Neural cell (in vitro differentiated cells): ENCODE measurements around the gene PCYT1A. TPM values are rescaled to one million over a fixed set of nuclear protein-coding genes. Genes with fewer than 3 reads are reported as not detected.

Source experiments
- H2AFZ ChIP-seq: fragments of 200-600, 300-800 bp; sonication (generic), shearing (Covaris generic); 2 replicates; pipeline ENCODE4 v1.6.0; 2014; ENCODE audit warnings: low read depth, mild to moderate bottlenecking, antibody characterized with exemption, low read length, moderate library complexity
- H3F3A ChIP-seq: fragments of 200-600 bp; shearing (Covaris generic); 2 replicates; pipeline ENCODE4 v1.6.1; 2016; ENCODE audit warnings: mild to moderate bottlenecking, moderate library complexity, mixed read lengths, antibody characterized with exemption, low read length; ENCODE audit not compliant: insufficient read depth, poor library complexity, severe bottlenecking
- H3K27ac ChIP-seq: fragments of 200-600, 300-800 bp; sonication (generic), shearing (Covaris generic); 2 replicates; pipeline ENCODE4 v1.5.1; 2014; ENCODE audit warnings: mild to moderate bottlenecking, low read length, moderate library complexity
- H3K27me3 ChIP-seq: fragments of 300-800, 200-600 bp; sonication (generic), shearing (Covaris generic); 2 replicates; pipeline ENCODE4 v1.6.0; 2014; ENCODE audit warnings: mild to moderate bottlenecking, low read depth, low read length, moderate library complexity; ENCODE audit not compliant: insufficient read depth
- H3K36me3 ChIP-seq: fragments of 300-800, 200-600 bp; sonication (generic), shearing (Covaris generic); 2 replicates; pipeline ENCODE4 v1.5.1; 2014; ENCODE audit warnings: mild to moderate bottlenecking, antibody characterized with exemption, low read length, moderate library complexity; ENCODE audit not compliant: insufficient read depth
- H3K4me2 ChIP-seq: fragments of 300-800, 200-600 bp; sonication (generic), shearing (Covaris generic); 2 replicates; pipeline ENCODE4 v1.6.0; 2014; ENCODE audit warnings: mild to moderate bottlenecking, low read length
- H3K4me3 ChIP-seq: fragments of 300-800, 200-600 bp; sonication (generic), shearing (Covaris generic); 2 replicates; pipeline ENCODE4 v1.5.1; 2014; ENCODE audit warnings: mild to moderate bottlenecking, low read length, moderate library complexity
- H3K79me2 ChIP-seq: fragments of 200-600 bp; shearing (Covaris generic); replicated peaks from 2 replicates; pipeline ENCODE4 v1.6.0; 2014; ENCODE audit warnings: mild to moderate bottlenecking, low read length, moderate library complexity; ENCODE audit not compliant: insufficient read depth
- H3K9ac ChIP-seq: fragments of 300-800, 200-600 bp; sonication (generic), shearing (Covaris generic); 2 replicates; pipeline ENCODE4 v1.6.1; 2016; ENCODE audit warnings: mild to moderate bottlenecking, low read length, mixed read lengths
- H3K9me2 ChIP-seq: fragments of 200-600 bp; shearing (Covaris generic); 2 replicates; pipeline ENCODE4 v1.6.1; 2016; ENCODE audit warnings: mild to moderate bottlenecking, low read length, mixed read lengths; ENCODE audit not compliant: insufficient read depth
- H3K9me3 ChIP-seq: fragments of 200-600, 300-800 bp; sonication (generic), shearing (Covaris generic); 2 replicates; pipeline ENCODE4 v1.6.1; 2016; ENCODE audit warnings: mild to moderate bottlenecking, mixed run types, low read length, moderate library complexity, mixed read lengths
- H4K20me1 ChIP-seq: fragments of 200-600 bp; shearing (Covaris generic); 2 replicates; pipeline ENCODE4 v1.6.1; 2016; ENCODE audit warnings: mild to moderate bottlenecking, mixed run types; ENCODE audit not compliant: insufficient read depth
- CTCF ChIP-seq: fragments of 450-650 bp; IDR thresholded peaks from 2 replicates; pipeline ENCODE4 v1.5.1; 2014; ENCODE audit warnings: antibody characterized with exemption, mild to moderate bottlenecking, moderate library complexity; ENCODE audit not compliant: poor library complexity, severe bottlenecking
- EP300 ChIP-seq: fragments of 450-650 bp; conservative IDR thresholded peaks from 2 replicates; pipeline ENCODE4 v1.6.1; 2014; ENCODE audit warnings: antibody characterized with exemption, mild to moderate bottlenecking, moderate library complexity; ENCODE audit not compliant: poor library complexity, severe bottlenecking
- EZH2 ChIP-seq: fragments of 200-600, 300-800 bp; shearing (Covaris generic), sonication (generic); IDR thresholded peaks from 2 replicates; pipeline ENCODE4 v1.6.1; 2014; ENCODE audit warnings: antibody characterized with exemption, low read length, borderline replicate concordance, mild to moderate bottlenecking; ENCODE audit not compliant: insufficient read depth, poor library complexity, severe bottlenecking
- MXI1 ChIP-seq: fragments of 450-650 bp; conservative IDR thresholded peaks from 2 replicates; pipeline ENCODE4 v1.6.1; 2014; ENCODE audit warnings: antibody characterized with exemption, mild to moderate bottlenecking; ENCODE audit not compliant: poor library complexity, severe bottlenecking
- POLR2AphosphoS5 ChIP-seq: IDR thresholded peaks from 2 replicates; pipeline ENCODE4 v1.6.1; 2012
- RAD21 ChIP-seq: fragments of 450-650 bp; conservative IDR thresholded peaks from 2 replicates; pipeline ENCODE4 v1.6.1; 2014; ENCODE audit warnings: antibody characterized with exemption, mild to moderate bottlenecking, moderate library complexity
- REST ChIP-seq: IDR thresholded peaks from 2 replicates; pipeline ENCODE4 v1.6.1; 2012; ENCODE audit warnings: borderline replicate concordance
- SMC3 ChIP-seq: fragments of 450-650 bp; conservative IDR thresholded peaks from 2 replicates; pipeline ENCODE4 v1.6.1; 2014; ENCODE audit warnings: antibody characterized with exemption, mild to moderate bottlenecking, moderate library complexity; ENCODE audit not compliant: poor library complexity
- TAF1 ChIP-seq: IDR thresholded peaks from 2 replicates; pipeline ENCODE4 v1.6.1; 2012; ENCODE audit warnings: low read depth
- polyA plus RNA-seq: library from polyadenylated mRNA; depleted of rRNA; stranded (reverse); fragments of >200 nt; gene quantifications from 2 replicates; pipeline ENCODE4 v1.2.3, GENCODE V29; 2014

Gene PCYT1A
- polyA plus RNA-seq, 1 donor from 2014 or later: 21.7 TPM

- Histone ChIP-seq H2AFZ (no peak overlapping the region), H3K9me3 (no peaks in the 10 kb centered on the region), H4K20me1 (no peaks in the 10 kb centered on the region), H3K9ac (no peak overlapping the region), H3K27me3 (no peaks in the 10 kb centered on the region), H3F3A (no peaks in the 10 kb centered on the region), H3K4me2 (no peak overlapping the region), H3K36me3 (no peaks in the 10 kb centered on the region), H3K4me3 (no peak overlapping the region), H3K27ac (peak overlapping the region; percentile 70), H3K79me2 (no peaks in the 10 kb centered on the region), H3K9me2 (no peaks in the 10 kb centered on the region)
- TF ChIP-seq RAD21 (no peak), TAF1 (no peak)
These were observed 93.6 kb downstream of the PCYT1A start for GRCh38 chr3:196193736-196194541.

DNA sequence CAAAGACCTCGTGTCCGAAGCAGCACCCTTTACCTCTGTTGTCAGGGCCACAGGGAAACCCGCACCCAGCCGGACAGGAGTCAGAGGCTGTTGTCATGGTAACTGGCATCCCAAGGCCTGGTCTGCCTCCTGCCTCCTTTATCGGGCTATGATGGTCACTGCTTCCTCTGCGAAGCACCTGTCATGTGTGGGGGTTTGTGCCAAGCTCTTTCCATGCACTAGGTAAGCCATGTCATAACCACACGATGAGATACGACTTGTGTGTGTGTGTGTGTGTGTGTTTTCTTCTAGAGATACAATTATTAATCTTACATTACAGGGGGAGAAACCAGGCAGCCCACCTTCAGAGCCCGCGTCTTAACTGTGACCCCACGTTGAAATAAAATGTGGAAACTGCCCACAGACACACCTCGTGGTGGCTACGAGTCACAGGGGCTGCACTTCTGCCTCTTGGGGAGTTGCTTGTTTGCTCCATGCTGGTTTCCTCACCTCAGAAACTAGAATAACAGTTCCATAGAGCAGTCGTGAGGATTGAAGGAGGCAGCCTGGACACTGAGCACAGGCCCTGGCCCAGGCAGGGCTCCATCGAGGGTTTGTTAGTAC lies 94.3 kb downstream of the PCYT1A start:
- H3K36me3 ChIP-seq: no peaks in the 10 kb centered on the region
- TF ChIP-seq POLR2AphosphoS5: peak; percentile 17
- no peak for TF ChIP-seq TAF1
- TF ChIP-seq RAD21: peak; percentile 35
- peak overlapping the region; percentile 51 for H3K9ac ChIP-seq
- no peaks in the 10 kb centered on the region for H4K20me1 ChIP-seq
- H3K4me2 ChIP-seq: no peak overlapping the region
- H3K9me2 ChIP-seq: no peaks in the 10 kb centered on the region
- no peaks in the 10 kb centered on the region for H3F3A ChIP-seq
- H3K27me3 ChIP-seq: no peaks in the 10 kb centered on the region
- peak overlapping the region; percentile 69 for H2AFZ ChIP-seq
- no peaks in the 10 kb centered on the region for H3K79me2 ChIP-seq
- peak overlapping the region; percentile 70 for H3K27ac ChIP-seq
- H3K4me3 ChIP-seq: no peak overlapping the region
- H3K9me3 ChIP-seq: no peaks in the 10 kb centered on the region

- no peaks in the 10 kb centered on the region for H3K27me3 ChIP-seq
- no peak overlapping the region for H3K4me3 ChIP-seq
- no peak overlapping the region for H3K4me2 ChIP-seq
- H4K20me1 ChIP-seq: no peaks in the 10 kb centered on the region
- peak overlapping the region; percentile 70 for H3K27ac ChIP-seq
- H2AFZ ChIP-seq: peak overlapping the region; percentile 69
- H3K79me2 ChIP-seq: no peaks in the 10 kb centered on the region
- no peaks in the 10 kb centered on the region for H3K36me3 ChIP-seq
- H3K9ac ChIP-seq: peak overlapping the region; percentile 51
- no peaks in the 10 kb centered on the region for H3K9me2 ChIP-seq
- no peaks in the 10 kb centered on the region for H3F3A ChIP-seq
- no peak for TF ChIP-seq CTCF
- TF ChIP-seq REST: no peak
- TF ChIP-seq POLR2AphosphoS5: no peak
- no peak for TF ChIP-seq MXI1
- TF ChIP-seq TAF1: no peak
- no peak for TF ChIP-seq EZH2
- no peak for TF ChIP-seq EP300
- no peak for TF ChIP-seq SMC3
- TF ChIP-seq RAD21: no peak
- no peaks in the 10 kb centered on the region for H3K9me3 ChIP-seq
These were observed 94.9 kb downstream of the PCYT1A start for GRCh38 chr3:196192524-196193051.
